ENCODE data around the gene TRIM67.
"Not testable (repeated sequence)": the region's sequence is repeated elsewhere in the genome, so short reads cannot be mapped to it uniquely, and the experiment has no call there.

The TRIM67 gene

DNA sequence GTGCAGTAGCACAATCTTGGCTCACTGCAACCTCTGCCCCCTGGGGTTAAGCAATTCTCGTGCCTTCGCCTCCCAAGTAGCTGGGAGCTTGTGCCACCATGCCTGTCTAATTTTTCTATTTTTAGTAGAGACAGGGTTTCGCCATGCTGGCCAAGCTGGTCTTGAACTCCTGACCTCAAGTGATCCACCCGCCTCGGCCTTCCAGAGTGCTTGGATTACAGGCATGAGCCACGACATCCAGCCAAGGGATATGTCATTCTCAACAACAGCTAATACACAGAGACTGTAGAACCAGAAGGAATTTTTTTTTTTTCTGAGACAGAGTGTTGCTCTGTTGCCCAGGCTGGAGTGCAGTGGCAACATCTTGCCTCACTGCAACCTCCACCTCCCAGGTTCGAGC lies 3.7 kb upstream of the TRIM67 start:
- DNase-seq (ENCODE audit: low read depth in 3 of 3): not testable (repeated sequence)

DNA sequence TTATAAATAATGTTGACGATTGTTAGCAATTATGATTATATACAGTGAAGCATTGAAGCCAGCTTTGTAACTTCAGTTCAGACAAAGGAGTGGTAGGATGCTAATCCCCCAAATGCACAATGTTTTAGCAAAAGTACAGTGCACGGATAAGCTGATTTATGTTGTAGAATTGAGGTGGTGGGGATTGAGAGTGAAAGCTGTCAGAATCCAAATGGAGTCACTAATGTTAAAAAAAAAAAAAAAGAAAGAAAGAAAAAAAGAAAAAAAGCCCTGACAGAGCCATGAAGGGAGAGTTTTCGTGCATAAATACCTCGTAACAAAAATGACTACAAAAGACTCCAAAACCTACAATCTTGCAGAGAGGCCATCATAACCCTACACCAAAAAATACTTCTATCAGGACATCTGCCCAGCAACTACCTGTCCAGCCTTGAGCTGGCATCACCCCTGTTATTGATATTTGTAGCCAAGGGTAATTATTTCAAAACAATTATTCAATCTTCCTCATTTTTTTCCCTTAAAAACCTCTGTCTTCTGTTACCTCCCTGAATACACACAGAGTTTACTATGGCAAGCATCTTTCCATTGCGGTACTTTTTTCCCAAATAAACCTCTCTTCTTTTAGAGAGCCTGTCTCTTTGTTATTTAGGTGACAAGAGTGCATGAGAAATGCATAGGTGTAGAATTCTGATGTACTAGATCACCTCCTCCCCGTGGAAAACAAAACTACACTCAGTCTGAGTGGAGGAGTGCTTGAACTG lies 2.5 kb upstream of the TRIM67 start:
- DNase-seq (ENCODE audit: low read depth in 3 of 3): no peak

DNA sequence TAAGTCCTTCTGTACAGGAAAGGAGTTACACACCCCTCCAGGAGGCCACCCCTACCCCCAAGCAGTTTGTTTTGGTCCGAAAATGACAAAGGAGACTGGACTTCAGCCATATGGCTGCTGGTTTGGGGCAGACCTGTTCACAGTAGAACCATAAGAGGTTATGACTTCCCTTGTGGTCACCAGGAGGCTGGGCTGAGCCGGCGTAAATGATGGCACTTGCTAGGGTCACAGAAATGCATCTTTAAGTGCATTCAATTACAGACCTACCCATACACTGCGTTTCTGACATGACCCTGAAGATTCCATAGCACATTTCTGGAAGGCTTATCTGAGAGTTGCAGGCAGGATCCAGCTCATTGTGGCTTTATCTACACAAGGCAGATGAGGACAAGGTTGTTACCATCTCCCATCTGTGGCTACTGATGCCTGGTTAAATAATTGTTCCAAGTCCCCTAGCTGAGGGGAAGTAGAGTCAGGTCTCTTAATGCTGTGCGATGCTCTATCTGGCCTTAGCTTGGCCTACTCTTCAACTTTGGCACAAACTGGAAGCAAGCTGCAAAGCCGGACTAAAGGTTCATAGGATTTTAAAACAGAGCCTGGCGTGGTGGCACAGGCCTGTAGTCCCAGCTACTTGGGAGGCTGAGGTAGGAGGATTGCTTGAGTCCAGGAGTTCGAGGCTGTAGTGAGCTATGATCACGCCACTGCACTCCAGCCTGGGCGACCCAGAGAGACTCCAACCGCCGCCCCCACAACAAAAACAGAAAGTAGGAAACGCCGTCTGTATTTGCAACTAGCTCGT lies 1.7 kb upstream of the TRIM67 start:
- no peak for DNase-seq (ENCODE audit: low read depth in 3 of 3)

DNA sequence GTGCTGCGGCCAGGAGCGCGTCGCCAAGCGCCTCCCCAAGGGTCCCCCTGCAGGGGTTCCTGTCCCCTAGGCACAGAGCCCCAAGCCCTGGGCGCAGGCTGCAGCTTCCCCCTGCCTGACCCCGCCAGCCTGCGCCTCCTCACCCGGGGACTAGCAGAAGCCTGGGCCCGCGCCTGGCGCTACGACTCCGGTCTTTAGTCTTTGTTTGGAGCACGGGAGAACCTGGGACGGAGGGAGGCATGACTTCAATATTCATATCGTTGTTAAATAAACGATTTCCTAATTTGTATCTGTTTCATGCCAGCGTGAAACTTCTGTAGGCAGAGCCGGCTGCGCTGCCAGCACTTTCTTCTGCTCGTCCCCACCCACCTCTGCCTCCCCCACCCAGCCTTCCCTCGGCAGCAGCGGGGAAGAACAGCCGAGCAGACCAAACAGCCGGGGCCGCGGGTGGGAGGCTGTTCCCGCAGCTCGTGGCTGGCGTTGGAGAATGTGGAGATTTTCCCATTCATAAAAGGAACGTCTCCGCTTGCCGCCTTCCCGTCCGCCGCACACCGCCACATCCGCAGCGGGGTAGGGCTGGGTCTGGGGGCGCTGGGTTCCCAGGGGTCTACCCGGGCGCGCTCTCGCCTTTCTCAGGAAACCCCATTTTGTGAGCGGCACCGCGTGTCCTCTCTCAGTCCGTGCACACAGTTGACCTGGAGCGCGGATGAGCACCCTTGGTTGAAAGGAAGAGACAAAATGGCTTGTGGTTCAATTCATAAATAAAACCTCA lies 777 bp upstream of the TRIM67 start:
- DNase-seq (ENCODE audit: low read depth in 3 of 3): no peak

DNA sequence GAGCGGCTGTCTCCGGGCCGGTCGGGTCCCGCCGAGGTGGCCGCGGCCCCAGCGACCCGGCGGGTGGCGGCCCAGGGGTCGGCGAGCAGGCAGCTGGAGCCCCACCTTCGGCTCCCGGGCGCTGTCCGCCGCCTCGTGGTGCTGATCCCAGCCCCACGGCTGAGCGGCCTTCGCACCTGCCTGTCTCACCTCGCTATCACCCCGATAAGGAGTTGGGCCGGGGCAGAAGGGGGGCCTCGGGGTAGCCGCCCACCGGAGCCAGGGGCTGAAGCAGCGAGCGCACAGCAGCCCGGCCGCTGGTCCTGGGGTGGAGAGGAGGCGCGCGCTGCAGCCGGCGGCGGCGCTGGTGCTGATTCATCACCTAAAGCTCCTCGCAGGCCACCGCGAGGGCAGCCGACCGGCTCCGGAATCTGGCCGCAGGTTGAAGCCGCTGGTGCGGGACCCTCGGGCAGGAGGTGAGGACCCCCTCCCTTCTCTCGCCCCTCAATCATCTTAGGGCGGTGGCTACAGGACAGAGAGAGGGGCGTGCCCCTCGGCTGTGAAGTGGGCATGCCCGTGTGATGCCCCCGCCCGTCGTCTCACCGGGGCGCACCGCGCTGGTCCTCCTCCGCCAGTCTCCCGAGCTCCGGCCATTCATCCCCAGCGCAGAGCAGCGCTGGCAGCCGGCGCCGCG lies 575 bp downstream of the TRIM67 start:
- DNase-seq (ENCODE audit: low read depth in 3 of 3): no peak

DNA sequence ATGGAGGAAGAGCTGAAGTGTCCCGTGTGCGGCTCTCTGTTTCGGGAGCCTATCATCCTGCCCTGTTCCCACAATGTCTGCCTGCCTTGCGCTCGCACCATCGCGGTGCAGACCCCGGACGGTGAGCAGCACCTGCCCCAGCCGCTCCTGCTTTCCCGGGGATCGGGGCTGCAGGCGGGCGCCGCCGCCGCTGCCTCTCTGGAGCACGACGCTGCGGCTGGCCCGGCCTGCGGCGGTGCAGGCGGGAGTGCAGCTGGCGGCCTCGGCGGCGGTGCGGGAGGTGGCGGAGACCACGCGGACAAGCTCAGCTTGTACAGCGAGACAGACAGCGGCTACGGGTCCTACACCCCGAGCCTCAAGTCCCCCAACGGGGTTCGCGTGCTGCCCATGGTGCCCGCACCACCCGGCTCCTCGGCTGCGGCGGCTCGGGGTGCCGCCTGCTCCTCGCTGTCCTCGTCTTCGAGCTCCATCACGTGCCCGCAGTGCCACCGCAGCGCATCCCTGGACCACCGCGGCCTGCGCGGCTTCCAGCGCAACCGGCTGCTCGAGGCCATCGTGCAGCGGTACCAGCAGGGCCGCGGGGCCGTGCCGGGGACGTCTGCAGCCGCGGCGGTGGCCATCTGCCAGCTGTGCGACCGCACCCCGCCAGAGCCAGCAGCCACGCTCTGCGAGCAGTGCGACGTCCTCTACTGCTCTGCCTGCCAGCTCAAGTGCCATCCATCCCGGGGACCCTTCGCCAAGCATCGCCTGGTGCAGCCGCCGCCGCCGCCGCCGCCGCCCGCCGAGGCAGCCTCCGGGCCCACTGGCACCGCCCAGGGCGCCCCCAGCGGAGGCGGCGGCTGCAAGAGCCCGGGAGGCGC lies 1.3 kb downstream of the TRIM67 start:
- DNase-seq (ENCODE audit: low read depth in 3 of 3): no peak

DNA sequence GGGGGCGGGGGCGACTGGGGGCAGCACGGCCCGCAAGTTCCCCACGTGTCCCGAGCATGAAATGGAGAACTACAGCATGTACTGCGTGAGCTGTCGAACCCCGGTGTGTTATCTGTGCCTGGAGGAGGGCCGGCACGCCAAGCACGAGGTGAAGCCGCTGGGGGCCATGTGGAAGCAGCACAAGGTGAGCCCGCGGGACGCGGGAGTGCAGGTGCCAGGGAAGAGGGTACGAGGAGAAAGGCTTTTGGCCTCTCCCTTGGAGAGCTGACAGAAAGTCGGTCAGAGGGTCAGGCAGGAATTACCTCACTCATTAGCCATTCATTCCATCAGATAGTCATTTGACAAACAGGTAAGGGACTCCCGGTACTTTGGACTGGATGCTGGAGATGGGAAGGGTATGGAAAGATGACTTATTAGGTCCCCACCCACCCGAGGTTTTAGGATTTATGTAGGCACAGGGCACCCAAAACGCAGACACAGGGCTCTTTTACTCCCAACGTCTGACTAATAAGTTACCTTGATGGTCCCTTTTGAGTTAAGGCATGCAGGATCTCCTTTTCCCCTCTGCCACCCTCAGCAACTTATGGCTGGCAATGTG lies 2.1 kb downstream of the TRIM67 start:
- no peak for DNase-seq (ENCODE audit: low read depth in 3 of 3)

DNA sequence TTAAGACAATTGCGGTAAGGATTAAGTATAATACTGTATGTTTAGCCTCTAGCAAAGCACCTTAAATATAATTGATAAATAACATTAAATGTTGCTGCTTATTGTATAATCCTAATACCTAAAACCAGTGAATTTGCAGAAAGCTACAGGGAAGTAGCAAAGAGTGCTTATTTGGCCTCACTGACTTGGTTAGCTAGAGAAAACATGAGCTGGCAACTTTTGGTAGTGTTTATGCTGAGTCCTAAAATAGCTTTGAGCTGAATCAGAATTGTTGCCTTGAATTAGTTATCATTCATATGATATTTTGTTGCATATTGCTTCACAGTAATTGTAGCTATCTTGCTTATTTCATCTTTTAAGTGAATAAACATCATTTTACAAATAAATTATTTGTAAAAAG lies 3.5 kb downstream of the TRIM67 start:
- no peak for DNase-seq (ENCODE audit: low read depth in 3 of 3)

DNA sequence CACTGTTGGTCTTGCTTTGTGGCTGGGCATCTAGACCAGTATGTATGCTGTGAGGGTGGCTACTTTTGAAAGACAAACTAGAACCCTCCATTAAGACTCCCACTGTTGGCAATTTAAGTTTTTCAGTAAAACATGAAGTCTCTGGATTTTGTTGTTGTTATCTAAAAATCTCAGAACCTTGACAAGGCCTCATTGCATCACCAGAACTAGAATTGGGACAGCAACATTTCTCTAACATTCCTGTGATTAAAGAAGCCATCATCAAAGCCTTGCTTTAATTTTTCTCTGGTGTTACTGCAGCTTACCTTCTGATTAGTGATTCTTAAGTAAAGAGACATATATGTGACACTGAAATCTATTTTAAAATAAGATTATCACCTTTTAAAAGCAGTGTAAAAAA lies 4.5 kb downstream of the TRIM67 start:
- no peak for DNase-seq (ENCODE audit: low read depth in 3 of 3)

DNA sequence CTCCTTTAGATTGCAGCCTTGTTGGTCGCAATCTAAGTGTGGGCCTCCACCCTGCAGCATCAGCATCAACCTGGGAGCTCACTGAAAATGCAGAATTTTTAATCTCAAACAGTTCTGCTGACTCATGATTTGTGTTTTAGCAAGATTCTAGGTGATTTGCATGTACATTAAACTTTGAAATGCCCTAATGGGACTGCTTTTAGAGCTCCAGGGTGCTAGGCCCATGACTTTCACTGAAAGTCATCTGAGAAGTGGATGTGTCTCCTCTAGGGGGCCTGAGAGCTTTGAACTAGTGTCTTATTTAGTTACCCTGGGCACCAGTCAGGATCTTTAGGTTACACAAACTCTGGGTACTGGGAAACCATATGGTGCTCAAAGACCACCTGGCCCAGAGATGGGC lies 9.0 kb downstream of the TRIM67 start:
- DNase-seq (ENCODE audit: low read depth in 3 of 3): no peak

DNA sequence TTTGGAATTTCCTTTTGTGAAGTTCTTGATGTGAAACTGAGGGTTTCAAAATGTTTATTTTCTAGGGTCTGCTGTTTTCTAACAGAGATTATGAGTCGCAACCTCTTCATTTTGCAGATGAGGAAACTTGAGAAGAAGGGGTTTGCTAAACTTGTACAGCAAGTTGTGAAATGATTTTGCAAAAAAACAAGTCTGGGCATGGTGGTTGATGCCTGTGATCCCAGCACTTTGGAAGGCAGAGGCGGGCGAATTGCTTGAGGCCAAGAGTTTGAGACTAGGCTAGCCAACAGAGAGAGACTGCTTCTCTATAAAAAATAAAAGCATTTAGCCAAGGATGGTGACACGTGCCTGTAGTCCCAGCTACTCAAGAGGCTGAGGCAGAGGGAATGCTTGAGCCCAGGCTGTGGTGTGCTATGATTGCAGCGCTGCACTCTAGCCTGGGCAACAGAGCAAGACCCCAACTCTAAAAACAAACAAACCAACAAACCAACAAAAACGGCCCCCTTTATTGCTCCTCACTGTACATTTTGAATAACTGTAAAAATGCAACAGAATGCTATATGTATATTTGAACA lies 9.9 kb downstream of the TRIM67 start:
- DNase-seq (ENCODE audit: low read depth in 3 of 3): no peak

DNA sequence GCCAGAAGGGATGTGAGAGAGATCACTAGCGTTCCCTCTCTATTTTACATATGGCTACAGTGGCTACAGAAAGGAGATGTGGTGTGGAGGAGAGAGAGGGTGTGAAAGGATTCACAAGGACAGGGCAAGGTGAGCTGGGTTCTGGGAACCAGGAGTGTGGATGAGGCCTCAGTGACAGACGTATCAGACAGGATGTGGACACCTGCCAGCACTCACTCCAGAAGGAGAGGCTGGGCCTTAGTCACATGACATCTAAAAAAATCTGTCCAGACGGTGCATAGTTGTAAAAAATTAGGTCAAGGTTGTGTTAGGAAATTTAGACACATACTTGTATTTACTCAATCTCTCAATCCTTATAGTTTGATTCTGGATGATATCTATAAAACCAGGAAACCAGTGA lies 10.6 kb downstream of the TRIM67 start:
- no peak for DNase-seq (ENCODE audit: low read depth in 3 of 3)

DNA sequence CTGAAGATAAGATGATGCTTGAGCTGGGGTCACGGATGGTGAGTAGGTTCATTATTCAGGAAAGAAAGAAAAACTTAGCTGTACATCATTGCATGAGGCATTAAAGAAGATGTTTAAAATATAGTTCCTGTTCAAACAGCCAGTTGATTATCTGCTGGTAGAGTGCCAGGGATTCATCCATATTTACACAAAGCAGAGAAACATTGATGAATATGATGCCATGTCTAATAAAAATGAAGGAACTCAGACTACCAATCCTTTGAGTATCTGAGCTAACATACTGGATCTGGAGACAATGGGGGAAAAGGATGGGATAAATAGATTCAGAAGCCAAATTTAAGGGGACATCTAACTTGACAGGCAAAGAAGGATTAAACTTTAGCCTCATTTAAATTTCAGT lies 14.6 kb downstream of the TRIM67 start:
- DNase-seq (ENCODE audit: low read depth in 3 of 3): no peak

DNA sequence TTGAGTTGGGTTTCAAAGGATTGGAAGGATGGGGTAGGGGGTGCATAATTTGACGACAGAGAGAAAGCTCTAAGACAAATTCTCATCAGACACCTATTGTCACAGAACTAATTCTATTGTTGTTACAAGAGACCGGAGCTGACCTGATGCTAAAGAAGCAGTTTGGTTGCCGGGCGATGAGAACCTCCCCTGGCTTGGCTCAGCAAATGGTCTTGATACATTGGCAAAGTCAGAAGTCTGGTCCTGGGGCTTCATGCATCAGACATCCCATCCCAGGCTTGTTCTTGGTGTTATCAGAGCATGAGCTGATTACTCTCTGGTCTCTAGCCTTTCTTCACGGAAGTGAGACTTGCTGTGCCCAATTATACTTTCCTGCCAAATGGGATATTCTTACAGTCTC lies 15.4 kb downstream of the TRIM67 start:
- DNase-seq (ENCODE audit: low read depth in 3 of 3): no peak

DNA sequence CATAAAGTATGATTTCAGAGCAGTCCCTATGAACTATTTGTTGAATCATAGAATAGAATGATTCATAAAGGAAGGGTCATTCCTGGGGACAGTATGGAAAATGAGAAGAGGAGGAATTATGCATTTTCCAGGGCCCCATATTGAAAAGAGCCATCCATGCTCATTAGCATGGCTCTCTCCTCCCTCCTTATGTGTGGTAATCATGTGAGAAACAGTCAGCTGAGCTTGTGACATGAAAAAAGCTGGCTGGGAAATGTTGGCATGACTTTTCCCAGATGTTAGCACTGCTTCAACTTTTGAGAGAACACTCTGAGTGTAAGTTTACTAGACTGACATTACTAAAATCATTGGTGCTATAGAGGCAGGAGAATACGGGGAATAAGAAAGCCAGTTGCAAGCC lies 16.1 kb downstream of the TRIM67 start:
- DNase-seq (ENCODE audit: low read depth in 3 of 3): no peak

DNA sequence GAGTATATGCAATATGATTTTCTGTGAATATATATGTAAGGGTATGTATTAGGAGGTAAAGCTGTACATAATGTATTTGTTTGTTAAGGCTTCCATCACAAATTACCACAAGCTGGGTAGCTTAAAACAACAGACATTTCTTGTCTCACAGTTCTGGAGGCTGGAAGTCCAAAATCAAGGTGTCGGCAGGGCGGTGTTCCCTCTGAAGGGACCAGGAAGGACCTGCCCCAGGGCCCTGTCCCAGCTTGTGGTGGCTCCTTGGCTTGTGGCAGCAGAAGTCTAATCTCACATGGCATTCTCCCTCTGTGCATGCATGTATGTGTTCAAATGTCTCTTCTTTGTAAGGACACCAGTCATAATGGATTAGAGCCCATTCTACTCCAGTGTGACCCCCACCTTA lies 17.1 kb downstream of the TRIM67 start:
- DNase-seq (ENCODE audit: low read depth in 3 of 3): no peak

DNA sequence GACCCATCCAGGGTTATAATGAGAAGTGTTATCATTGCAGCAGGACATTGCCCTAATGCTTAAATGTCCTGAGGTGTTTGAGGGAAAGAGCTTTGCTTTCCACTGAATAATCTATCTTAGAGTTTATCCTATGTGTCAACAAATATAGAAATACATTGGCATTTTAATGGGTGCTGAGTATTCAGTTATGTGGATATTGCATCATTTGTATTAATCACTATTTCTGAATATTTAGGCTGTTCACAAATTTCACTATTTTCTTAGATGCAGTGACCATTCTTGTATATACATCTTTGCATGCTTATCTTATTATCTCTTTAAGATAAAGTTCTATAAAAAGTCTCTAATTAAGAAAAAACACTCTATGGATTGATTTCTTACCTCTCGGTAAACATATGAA lies 18.2 kb downstream of the TRIM67 start:
- DNase-seq (ENCODE audit: low read depth in 3 of 3): no peak

DNA sequence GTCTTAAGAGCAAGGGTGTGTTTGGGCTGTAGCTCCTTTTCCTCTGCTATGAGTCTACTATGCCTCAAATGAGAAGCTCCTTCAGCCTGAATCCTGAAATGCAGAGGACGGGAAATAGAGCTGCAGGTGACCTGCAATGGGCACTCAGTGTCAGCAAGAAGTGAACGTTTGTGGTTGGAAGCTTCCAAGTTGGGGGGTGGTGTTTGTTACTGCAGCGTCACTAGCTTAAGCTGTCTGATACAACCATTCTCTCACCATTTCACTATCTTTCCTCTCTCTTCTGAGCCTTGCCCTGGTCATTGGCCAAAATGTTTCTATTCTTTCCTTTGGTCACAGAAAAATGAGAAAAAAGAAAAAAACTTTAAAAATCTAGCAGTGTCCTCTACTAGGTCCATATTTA lies 19.4 kb downstream of the TRIM67 start:
- DNase-seq (ENCODE audit: low read depth in 3 of 3): no peak

DNA sequence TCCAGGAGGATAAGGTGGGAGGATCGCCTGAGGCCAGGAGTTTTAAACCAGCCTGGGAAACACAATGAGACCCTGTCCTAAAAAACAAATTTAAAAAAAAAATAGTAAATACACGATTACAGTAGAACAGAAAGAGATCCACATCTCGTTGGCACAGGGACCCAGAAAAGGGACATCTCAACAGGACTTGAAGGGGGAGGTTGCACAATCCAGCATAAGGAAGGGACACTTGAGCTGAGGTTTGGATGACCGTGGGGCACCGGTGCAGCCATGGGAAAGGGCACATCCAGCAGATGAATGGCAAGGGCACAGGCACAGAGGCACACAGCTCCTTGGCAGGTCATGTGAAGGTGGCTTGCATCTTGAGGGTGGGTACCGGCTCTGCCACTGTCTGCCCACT lies 20.5 kb downstream of the TRIM67 start:
- DNase-seq (ENCODE audit: low read depth in 3 of 3): no peak
